NCI-H69 (cell line): Measurements from ENCODE around the gene SCAP.
"Not testable (repeated sequence)": the region's sequence is repeated elsewhere in the genome, so short reads cannot be mapped to it uniquely, and the experiment has no call there.

Experiments used
- DNase-seq: peaks from one replicate; lab custom pipeline; 2025; lab: John Stamatoyannopoulos, UW

Gene SCAP

DNA sequence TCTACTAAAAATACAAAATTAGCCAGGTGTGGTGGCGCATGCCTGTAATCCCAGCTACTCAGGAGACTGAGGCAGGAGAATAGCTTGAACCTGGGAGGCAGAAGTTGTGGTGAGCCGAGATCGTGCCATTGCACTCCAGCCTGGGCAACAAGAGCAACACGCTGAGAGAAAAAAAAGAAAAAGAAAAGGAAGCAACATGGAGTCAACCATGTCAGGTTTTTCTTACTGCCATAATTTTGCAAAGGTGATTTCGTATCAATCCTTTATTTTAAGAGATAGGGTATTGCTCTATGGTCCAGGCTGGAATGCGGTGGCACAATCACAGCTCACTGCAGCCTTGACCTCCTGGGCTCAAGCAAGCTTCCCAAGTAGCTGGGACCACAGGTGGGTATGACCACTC, 4.5 kb upstream of the SCAP start:
- DNase-seq: not testable (repeated sequence)

DNA sequence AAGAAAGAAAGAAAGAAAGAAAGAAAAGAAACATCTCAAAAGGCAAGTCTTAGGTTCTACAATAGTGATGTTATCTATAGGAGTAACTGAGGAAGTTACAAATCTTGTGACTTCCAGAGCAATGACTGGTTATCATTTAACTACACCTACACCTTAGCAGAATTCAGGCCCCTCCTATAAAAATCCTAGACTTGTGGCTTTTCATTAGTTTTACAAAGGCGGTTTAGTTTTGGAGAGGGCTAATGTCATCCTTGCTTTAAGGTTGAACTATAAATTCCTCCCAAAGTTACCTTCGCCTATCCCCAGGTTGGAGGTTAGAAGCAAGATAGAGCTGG, 4.1 kb upstream of the SCAP start:
- DNase-seq: no peak

DNA sequence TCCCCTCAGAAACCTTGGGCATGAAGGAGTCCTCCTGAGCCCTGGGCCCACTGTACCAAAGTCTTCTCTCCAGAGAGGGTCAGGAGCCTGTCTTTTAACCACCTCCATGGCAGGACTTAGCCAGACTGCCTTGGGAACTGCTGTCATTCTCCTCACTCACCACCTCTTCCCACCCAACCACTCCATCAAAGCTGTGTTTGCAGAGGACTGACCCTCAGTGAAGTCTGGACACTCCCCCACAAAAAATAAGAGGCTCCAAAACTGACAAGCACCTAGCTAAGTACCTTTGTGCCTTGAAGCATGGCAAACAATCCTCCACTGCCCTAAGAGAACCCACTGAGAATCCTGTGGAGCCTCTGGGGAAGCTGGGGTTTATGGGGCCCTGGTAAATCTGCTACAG, 2.3 kb upstream of the SCAP start:
- no peak for DNase-seq

GRCh38 chr3:47476644-47477199, 981 bp upstream of the SCAP start:
- no peak for DNase-seq

- DNase-seq: no peak
Observed at GRCh38 chr3:47476330-47476626, 537 bp upstream of the SCAP start.

- DNase-seq: peak; percentile 13
Observed at GRCh38 chr3:47475029-47475569, 642 bp downstream of the SCAP start.

DNA sequence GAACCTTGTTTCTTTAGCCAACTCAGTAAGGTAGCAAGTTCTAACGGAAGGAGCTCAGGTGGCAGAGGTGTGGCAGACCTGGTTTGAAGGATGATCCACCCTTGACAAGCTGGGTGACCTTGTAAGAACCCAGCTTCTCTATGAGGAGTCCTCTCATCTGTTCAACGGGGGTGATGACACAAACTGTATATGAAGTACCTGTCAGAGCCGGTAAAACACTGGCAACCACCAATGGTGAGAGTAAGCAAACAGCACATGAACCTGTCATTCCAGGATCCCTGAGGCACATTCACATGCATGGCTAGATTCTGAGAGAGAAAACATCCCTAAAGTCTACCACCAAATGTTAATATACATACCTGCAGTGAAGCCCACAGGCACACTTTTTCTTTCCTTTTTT, 2.4 kb downstream of the SCAP start:
- DNase-seq: peak; percentile 21

GRCh38 chr3:47469616-47470015, 6.1 kb downstream of the SCAP start:
- DNase-seq: no peak

- DNase-seq: not testable (repeated sequence)
Observed at GRCh38 chr3:47468315-47468714, 7.4 kb downstream of the SCAP start.

DNA sequence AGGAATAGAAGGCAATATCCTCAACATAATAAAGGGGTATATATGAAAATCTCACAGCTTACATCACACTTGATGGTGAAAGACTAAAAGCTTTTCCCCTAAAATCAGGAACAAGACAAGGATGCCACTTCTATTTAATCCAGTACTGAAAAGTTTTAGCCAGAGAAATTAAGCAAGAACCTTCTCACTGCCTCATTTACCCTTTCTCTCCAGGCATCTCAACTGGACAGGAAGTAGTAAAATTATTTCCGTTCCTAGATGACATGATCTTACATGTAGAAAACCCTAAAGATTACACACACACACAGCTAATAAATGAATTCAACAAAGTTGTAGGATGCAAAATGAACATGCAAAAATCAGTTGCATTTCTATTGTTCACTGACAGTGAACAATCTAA, 11.2 kb downstream of the SCAP start:
- no peak for DNase-seq

DNA sequence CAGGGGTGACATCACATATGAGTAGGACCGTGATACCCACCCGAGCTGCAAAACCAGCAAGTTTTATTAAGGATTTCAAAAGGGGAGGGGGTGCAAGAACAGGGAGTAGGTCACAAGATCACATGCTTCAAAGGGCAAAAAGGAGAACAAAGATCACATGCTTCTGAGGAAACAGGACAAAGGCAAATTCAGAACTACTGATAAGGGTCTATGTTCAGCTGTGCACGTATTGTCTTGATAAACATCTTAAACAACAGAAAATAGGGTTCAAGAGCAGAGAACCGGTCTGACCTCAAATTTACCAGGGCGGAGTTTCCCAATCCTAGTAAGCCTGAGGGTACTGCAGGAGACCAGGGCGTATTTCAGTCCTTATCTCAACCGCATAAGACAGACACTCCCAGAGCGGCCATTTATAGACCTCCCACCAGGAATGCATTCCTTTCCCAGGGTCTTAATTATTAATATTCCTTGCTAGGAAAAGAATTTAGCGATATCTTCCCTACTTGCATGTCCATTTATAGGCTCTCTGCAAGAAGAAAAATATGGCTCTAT, 16.1 kb downstream of the SCAP start:
- DNase-seq: not testable (repeated sequence)

- no peak for DNase-seq
Observed at GRCh38 chr3:47456984-47457383, 18.8 kb downstream of the SCAP start.

DNA sequence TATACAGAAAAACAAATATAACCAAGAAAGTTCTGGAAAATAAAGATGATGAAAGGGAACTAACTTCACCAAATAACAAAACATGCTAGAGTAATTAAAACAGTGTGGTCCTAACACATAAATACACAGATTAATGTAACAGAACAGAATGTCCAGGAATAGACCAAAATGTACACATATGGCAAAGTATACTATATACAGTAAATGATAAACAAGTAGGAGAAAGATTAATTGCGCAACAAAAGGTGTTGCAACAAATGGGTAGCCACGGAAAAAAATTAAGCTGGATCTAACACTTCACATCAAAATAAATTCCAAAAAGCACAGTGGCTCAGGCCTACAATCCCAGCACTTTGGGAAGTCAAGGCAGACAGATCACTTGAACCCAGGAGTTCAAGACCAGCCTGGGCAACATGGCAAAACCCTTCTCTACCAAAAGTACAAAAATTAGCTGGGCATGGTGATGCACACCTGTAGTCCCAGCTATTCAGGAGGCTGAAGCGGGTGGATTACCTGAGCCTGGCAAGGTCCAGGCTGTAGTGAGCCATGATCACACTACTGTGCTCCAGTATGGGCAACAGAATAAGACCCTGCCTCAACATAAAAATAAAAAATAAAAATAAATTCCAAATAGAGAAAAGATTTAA, 19.8 kb downstream of the SCAP start:
- DNase-seq: no peak

DNA sequence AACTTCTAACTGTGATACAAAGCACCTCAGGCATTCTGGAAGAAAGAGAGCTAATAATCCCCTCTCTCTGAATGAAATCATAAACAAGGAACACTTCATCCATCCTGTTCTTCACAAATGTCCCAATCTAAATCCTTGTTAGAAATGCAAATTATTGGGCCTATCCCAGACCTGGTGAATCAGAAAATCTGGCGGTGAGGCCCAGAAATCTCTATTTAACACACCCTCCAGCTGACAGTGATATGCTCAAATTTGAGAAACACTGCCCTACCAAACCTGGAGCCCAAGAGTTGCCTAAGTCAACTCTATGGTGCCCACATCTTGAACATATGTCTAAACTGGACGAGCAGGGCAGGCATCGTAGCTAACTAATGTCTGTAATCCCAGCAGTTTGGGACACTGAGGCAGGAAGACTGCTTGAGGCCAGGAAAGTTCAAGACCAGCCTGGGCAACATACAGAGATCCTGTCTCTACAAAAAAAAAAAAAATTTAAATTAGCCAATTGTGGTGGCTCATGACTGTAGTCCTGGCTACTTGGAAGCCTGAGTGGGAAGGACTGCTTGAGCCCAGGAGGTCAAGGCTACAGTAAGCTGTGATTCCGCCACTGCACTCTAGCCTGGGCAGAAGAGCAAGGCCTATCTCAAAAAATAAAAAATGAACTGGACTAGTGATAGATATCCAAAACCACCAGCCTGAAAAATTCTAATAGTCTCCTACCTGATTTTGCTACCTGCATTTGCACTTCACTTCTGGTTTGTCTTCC, 23.1 kb downstream of the SCAP start:
- no peak for DNase-seq

- DNase-seq: no peak
Observed at GRCh38 chr3:47444103-47444502, 31.6 kb downstream of the SCAP start.

DNA sequence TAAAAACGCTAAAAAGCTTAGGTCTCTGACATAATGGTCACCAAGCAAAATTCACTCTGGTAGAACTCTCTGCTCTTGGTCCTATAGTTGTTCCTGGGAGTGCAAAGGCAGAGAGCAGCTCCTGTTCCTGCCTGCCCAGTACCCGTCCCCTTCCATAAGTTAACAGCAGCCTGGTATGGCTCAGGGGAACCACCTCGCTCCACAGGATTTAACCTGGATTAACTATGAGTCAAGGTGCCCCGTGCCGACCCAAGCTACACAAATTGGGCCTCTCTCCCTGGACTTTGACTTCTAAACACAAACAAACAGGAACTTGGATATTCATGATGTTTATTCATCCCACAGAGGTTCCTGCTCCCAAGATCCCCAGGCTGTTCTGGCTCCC, 32.1 kb downstream of the SCAP start:
- no peak for DNase-seq

DNA sequence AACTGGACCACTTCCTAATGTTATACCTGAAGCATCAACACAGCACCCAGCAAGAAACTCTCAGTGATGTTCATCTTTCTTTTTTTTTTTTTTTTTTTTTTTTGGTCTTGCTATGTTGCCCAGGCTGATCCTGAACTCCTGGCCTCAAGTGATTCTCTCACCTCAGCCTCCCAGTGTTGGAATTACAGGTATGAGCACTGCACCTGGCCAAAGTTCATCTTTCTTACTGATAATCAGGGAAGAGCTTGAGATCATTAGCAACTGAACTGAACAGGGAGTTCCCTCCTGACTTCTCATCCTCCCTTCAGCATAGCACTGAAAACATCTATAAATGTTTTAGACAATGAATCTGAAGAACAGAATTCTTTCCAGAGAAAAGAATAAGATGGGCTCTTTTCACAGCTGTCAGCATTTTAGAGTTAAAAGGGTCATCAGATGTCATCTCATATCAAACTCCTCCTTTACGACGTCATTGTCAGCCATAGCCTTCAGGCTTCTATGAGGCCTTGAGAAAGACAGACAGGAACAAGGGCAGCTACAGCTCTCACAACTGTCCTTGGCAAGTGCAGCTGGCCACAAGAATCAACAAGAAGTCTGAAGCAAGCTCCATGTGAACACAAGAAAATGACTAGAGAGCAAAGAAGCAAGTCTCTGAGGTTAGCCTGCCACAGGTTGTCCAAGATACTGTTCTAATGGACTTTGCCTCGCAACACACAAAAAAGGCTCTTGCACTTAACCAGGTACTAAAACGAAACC, 33.8 kb downstream of the SCAP start:
- no peak for DNase-seq

GRCh38 chr3:47440131-47440530, 35.6 kb downstream of the SCAP start:
- DNase-seq: no peak

DNA sequence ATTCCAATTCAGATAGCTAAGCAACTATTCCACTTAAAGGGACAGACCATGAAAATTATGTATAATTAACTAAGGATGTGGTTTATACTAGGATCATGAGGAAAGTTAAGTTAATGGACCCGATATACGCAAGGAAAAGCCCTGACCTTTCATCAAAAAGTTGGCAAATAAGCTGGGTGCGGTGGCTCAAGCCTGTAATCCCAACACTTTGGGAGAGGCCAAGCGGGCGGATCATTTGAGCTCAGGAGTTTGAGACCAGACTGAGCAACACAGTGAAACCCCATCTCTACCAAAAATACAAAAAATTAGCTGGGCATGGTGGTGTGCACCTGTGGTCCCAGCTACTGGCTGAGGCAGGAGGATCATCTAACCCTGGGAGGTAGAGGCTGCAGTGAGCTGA, 39.6 kb downstream of the SCAP start:
- DNase-seq: no peak

GRCh38 chr3:47434849-47435248, 40.9 kb downstream of the SCAP start:
- DNase-seq: no peak

GRCh38 chr3:47433796-47434195, 41.9 kb downstream of the SCAP start:
- no peak for DNase-seq

DNA sequence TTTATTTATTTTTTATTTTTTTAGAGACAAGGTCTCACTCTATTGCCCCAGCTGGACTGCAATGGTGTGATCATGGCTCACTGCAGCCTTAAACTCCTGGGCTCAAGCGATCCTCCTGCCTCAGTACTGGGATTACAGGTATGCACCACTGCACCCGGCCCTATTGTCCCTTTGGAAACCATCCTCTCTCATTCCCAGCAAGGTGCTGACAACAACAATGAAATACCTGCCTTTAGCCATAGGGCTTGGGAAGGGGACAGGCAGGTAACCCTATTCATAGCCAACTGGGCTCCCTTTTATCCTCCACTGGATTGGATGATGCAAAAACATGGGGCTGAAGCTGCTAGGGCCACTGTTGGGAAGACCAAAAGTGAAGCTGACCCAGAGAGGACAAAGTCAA, 43.1 kb downstream of the SCAP start:
- DNase-seq: no peak

- no peak for DNase-seq
Observed at GRCh38 chr3:47431225-47431624, 44.5 kb downstream of the SCAP start.
